Measurements from ENCODE around the gene GNB1L. TPM values are rescaled to one million over a fixed set of nuclear protein-coding genes. Genes with fewer than 3 reads are reported as not detected.

The GNB1L gene
- total and polyA plus RNA-seq, 9 of the 15 experiments (the other 6 are each of a cell fraction or from before 2014, with no cell fraction given) = 0.56 to 50.5 (median 10.2) TPM

DNA sequence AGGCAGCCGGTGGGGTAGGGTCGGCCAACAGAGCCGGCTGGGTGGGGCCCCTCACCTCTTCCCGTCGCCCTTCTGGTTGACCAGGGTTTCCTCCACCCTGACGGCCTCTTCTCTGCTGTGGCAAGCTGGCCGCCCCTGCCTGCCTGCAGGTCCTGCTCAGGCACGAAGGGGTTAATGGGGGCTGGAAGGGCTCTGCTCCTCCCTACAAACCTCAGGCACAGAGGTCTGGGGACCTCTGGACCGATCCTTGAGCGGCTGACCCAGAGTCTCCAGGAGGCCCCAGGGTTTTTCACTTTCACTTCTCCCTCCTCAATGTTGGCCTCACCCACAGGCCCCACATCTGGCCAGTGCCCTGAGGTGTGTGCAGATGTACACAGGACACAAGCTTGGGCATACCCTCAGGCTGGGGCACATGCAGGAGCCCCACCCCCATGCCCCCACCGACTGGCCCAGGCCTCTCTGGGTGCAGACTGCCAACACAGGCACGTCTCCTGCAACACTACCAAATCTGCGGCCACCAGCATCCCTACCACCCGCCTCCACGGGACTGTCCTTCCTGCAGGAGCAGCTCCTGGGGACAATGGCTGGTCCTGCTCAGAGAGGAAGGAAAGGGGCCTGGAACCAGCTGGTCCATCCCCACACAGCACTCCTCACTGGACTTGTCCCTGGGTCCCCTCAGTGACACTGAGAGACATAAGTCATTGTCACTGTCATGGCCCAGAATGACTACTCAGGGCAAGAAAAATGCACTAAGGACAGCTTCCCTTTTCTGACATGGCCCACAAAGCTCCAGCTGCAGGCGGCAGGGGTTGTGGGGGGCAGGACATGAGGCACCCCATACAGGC, 97.3 kb downstream of the GNB1L start (continued):
- TF ChIP-seq POU5F1 (IDR thresholded peaks at IDR 0.05; ENCODE audit: borderline replicate concordance, low read depth, low read length, partially characterized antibody) (no peak), LEF1 (IDR thresholded peaks at IDR 0.05) (no peak), ZNF146 (CRISPR knock-in tag; IDR thresholded peaks at IDR 0.05; ENCODE audit: unreplicated experiment) (no peak), PHF21A (IDR thresholded peaks at IDR 0.05; ENCODE audit: borderline replicate concordance, low read depth) (no peak), TAF9B (IDR thresholded peaks at IDR 0.05; ENCODE audit: partially characterized antibody) (no peak), GABPB2 (CRISPR knock-in tag; conservative IDR thresholded peaks at IDR 0.05) (no peak), RBBP5 (IDR thresholded peaks at IDR 0.05; ENCODE audit: borderline replicate concordance, insufficient read depth, low read length, poor library complexity, severe bottlenecking) (peak; percentile 69), ZNF717 (CRISPR knock-in tag; IDR thresholded peaks at IDR 0.05) (no peak), ZNF644 (tag; IDR thresholded peaks at IDR 0.05; ENCODE audit: low read depth) (no peak), CREBBP (IDR thresholded peaks at IDR 0.05; ENCODE audit: low read depth, low read length) (no peak), NCOA1 (IDR thresholded peaks at IDR 0.05; ENCODE audit: low read depth) (no peak), NFIX (CRISPR knock-in tag; IDR thresholded peaks at IDR 0.05; ENCODE audit: low read depth) (no peak), IRF9 (tag; IDR thresholded peaks at IDR 0.05) (no peak)
- TF ChIP-seq, protein P1, sequence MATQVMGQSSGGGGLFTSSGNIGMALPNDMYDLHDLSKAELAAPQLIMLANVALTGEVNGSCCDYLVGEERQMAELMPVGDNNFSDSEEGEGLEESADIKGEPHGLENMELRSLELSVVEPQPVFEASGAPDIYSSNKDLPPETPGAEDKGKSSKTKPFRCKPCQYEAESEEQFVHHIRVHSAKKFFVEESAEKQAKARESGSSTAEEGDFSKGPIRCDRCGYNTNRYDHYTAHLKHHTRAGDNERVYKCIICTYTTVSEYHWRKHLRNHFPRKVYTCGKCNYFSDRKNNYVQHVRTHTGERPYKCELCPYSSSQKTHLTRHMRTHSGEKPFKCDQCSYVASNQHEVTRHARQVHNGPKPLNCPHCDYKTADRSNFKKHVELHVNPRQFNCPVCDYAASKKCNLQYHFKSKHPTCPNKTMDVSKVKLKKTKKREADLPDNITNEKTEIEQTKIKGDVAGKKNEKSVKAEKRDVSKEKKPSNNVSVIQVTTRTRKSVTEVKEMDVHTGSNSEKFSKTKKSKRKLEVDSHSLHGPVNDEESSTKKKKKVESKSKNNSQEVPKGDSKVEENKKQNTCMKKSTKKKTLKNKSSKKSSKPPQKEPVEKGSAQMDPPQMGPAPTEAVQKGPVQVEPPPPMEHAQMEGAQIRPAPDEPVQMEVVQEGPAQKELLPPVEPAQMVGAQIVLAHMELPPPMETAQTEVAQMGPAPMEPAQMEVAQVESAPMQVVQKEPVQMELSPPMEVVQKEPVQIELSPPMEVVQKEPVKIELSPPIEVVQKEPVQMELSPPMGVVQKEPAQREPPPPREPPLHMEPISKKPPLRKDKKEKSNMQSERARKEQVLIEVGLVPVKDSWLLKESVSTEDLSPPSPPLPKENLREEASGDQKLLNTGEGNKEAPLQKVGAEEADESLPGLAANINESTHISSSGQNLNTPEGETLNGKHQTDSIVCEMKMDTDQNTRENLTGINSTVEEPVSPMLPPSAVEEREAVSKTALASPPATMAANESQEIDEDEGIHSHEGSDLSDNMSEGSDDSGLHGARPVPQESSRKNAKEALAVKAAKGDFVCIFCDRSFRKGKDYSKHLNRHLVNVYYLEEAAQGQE (IDR thresholded peaks at IDR 0.05; ENCODE audit: borderline replicate concordance) = no peak
- TF ChIP-seq, protein P1 (CRISPR knock-in tag; IDR thresholded peaks at IDR 0.05; ENCODE audit: low read depth) = no peak
- TF ChIP-seq, protein P2, sequence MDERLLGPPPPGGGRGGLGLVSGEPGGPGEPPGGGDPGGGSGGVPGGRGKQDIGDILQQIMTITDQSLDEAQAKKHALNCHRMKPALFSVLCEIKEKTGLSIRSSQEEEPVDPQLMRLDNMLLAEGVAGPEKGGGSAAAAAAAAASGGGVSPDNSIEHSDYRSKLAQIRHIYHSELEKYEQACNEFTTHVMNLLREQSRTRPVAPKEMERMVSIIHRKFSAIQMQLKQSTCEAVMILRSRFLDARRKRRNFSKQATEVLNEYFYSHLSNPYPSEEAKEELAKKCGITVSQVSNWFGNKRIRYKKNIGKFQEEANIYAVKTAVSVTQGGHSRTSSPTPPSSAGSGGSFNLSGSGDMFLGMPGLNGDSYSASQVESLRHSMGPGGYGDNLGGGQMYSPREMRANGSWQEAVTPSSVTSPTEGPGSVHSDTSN (CRISPR knock-in tag; IDR thresholded peaks at IDR 0.05; ENCODE audit: low read depth) = no peak
- TF ChIP-seq, protein P2 (tag; conservative IDR thresholded peaks at IDR 0.05; ENCODE audit: low read depth) = peak; percentile 76
